ENCODE results near the gene PDGFD. TPM values are rescaled to one million over a fixed set of nuclear protein-coding genes. Genes with fewer than 3 reads are reported as not detected.

The PDGFD gene
- total RNA-seq, 1 experiment from 2014 or later = 1.7 TPM

GRCh38 chr11:103944251-103944940 lies 219.6 kb downstream of the PDGFD start:
- Histone ChIP-seq H4K5ac (ENCODE audit: insufficient read length, low read depth, low read length) (no peak overlapping the region), H4K8ac (replicated peaks; ENCODE audit: insufficient read length, low read depth, low read length) (no peak overlapping the region), H3K18ac (ENCODE audit: insufficient read length, low read depth, low read length) (no peak overlapping the region), H2BK20ac (ENCODE audit: low read depth, low read length, poor library complexity, severe bottlenecking) (no peak overlapping the region), H2BK12ac (ENCODE audit: insufficient read length, low read depth, low read length) (no peak overlapping the region), H3K27me3 (ENCODE audit: insufficient read depth, low read length) (no peaks in the 10 kb centered on the region), H2BK15ac (ENCODE audit: low read depth, low read length) (no peak overlapping the region), H3K9me3 (ENCODE audit: control insufficient read depth, low read depth, low read length) (no peaks in the 10 kb centered on the region), H3K4ac (ENCODE audit: low read depth, low read length) (no peak overlapping the region), H3T11ph (ENCODE audit: low read length) (no peak overlapping the region), H3K23me2 (ENCODE audit: insufficient read length, low read depth, low read length, poor library complexity, severe bottlenecking) (no peaks in the 10 kb centered on the region), H4K91ac (ENCODE audit: insufficient read length, low read depth, low read length) (no peak overlapping the region), H2BK120ac (ENCODE audit: low read depth, low read length, poor library complexity, severe bottlenecking) (no peak overlapping the region), H3K14ac (ENCODE audit: insufficient read depth, low read length) (no peak overlapping the region), H3K23ac (ENCODE audit: insufficient read length, low read depth, low read length) (no peak overlapping the region), H3K4me1 (ENCODE audit: insufficient read depth, low read length) (no peaks in the 10 kb centered on the region), H3K27ac (ENCODE audit: insufficient read length, low read depth, low read length) (no peak overlapping the region), H3K9ac (ENCODE audit: extremely low read depth, insufficient read length, low read length) (no peak overlapping the region), H4K20me1 (ENCODE audit: control insufficient read depth, insufficient read depth, insufficient read length) (no peaks in the 10 kb centered on the region), H3K56ac (ENCODE audit: insufficient read length, low read depth, low read length) (no peak overlapping the region), H2BK5ac (ENCODE audit: insufficient read length, low read length) (no peak overlapping the region), H2AK5ac (ENCODE audit: insufficient read length, low read length) (no peak overlapping the region), H3K79me1 (ENCODE audit: insufficient read depth, low read depth, low read length, poor library complexity, severe bottlenecking) (no peaks in the 10 kb centered on the region), H3K4me2 (ENCODE audit: insufficient read depth, insufficient read length, low read length) (no peak overlapping the region), H3K79me2 (ENCODE audit: insufficient read depth, low read length) (0 out of 2 replicates have a peak, but pooled peaks cover 2% of the 10 kb centered on the region), H2AFZ (ENCODE audit: low read length) (no peak overlapping the region)
- Mint-ChIP-seq H3K4me1 (peaks cover 0 to 3% of the 10 kb centered on the region in 2 experiments; a peak in 1 of 4 replicates), H3K4me3 (no peak overlapping the region), H3K27ac (no peak overlapping the region), H3K9me3 (no peaks in the 10 kb centered on the region), H3K27me3 (ENCODE audit: low read depth) (no peaks in the 10 kb centered on the region), H3K36me3 (ENCODE audit: insufficient read depth in 1 of 3, low read depth in 3 of 3) (no peaks in the 10 kb centered on the region)
- WGBS (ENCODE audit: extremely low coverage, insufficient read length, low lambda C conversion rate) = no CpG with 5 or more reads among the region's 1 CpG
- DNase-seq = no peak
- no peak for TF ChIP-seq CTCF (conservative IDR thresholded peaks at IDR 0.05)
